GM19023 (cell line): ENCODE measurements around the gene PRKCA.
"Not testable (repeated sequence)": the region's sequence is repeated elsewhere in the genome, so short reads cannot be mapped to it uniquely, and the experiment has no call there.

Experiments used
- ATAC-seq: cut with Tn5 transposase; IDR thresholded peaks from one replicate; pipeline ENCODE4 v1.9.1; 2021; ENCODE audit warnings: mild to moderate bottlenecking, moderate library complexity; ENCODE audit not compliant: unreplicated experiment

The PRKCA gene

DNA sequence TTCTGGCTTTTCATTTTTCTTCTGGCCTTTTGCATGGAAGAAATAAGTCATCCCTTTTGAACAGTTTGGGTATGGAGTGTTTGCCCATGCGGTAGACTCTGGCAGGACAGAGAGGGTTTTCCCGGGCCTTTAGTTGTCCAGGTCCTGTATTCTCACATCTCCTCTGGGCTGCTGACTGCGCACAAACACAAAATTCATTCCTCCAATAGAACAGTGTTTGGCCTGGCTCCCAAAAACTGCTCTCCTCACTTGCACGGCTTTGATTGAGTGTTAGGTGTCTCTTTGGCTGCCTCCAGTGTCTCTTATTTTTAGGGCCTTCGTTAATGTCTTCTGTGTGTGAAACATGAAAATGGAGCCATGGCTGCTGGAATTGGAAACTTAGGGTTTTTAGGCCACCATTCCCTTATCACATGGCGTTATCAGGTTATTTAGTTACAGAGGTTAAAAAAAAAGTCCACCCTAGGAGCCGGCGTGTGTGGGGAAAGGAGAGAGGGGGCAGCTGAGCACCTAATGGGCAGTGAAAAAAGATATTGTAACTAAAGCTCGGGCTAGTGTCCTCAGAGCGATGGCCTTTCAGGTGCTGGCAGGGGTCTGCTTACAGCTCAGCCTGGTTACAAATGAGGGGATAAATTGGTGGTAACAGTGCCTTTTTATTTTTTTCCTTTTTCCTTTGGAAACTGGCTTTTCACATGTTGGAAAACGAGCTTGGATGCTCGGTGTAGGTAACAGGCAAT, 47.3 kb downstream of the PRKCA start:
- no peak for ATAC-seq

DNA sequence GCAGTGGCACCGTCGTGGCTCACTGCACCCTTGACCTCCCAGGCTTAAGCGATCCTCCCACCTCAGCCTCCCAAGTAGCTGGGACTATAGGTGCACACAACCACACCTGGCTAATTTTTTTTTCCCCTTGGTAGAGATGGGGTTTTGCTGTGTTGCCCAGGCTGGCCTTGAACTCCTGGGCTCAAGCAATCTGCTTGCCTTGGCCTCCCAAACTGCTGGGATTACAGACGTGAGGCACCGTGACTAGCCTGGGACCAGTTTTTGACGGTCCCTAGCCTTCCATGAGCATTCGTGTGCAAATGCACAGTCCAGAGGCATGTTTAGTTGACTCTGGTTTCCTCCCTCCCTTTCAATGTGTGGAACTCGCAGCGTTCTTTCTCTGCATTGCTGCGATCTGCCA, 48.2 kb downstream of the PRKCA start:
- ATAC-seq, result not testable (repeated sequence)

DNA sequence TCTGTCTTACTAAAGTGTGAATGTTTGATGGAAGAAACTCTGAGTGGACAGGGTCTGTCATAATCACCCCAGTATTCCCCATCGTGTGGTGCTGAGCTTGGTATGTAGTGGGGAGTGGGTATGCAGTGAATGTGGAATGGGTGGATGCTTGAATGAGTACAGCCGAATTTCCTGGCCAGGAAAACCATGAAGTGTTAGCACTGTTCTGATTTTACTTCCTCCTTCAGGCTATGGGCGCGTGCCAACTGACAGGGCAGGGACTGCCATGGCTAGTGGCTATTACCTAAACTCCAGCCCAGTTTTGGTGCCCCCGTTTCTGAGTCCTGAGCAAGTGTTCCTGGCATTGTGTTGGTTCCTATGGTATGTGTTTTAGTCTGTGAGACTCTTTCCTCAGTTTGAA, 48.6 kb downstream of the PRKCA start:
- no peak for ATAC-seq

DNA sequence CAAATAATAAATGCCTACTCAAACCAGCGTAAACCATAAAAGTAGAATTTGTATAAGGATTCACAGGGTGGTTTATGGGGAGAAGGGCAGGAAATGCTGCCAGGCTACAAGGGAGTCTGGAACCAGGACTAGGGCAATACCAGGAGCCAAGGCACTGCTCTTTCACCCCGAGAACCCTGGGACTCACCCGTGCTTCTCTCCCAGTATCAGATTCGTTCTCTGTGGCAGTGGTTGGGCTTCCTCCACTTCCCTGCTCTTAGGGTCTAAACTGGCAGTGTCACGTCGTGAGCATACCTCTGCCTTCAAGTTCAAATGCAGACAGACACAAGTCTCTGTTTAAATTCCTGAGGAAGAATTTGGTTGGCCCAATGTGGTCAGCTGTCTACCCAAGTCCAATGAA, 49.3 kb downstream of the PRKCA start:
- no peak for ATAC-seq

DNA sequence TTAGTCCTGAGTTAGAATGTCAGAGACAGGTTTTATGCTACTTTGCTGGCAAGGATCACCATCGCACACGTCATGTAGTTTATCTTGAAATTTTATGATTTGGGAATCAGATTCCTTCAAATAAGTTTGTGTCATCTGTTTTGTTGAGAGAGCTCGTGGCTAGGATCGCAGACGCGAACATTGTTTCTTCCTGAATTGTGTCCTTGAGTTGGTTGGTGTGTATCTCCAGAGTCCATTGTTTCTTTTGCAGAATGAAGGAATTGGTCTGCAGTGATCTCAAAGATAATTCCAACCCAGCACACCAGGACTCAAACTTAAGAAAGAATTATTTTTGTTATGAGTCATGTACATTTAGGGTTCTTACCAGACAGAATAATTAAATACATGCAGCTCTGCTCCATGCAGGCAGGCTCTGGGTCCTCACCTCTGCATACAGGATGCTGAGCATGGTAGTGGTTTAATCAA, 51.6 kb downstream of the PRKCA start:
- no peak for ATAC-seq

DNA sequence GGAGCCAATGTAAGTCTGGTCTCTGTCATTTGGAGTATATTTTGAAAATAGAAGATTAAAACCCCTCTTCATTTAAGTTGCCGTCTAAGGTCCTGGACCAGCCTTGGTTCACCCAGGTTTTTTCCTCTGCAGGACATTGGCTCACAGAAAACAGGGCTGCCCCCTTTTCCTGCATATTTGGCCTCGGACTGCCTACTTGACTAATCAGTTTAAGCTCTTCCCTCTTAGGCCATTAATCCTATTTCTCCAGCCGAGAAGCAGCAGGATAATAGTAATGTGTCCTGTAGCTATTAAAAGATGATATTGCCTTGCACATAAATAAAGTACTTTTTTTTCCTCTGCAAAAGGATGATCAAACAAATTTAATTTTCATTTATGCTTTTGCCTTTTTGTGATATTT, 52.1 kb downstream of the PRKCA start:
- ATAC-seq, result no peak

DNA sequence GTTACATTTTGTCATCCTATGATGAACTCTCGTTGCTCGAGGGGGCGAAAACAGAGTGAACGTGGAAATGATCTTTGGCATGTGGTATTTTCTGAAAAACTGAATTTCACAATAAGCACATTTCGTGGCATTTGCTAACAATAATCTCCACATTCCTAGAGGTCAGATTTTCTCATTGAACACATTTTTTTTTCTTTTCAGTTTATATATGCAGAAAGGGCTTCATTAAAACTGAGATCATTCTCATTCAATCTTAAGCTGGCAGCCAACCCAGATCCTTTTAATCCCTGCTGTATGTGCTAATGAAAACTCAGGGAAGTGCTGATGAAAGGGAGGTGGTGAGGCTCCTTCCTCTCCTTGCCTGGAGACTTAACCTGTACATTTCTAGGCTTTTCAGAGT, 52.6 kb downstream of the PRKCA start:
- no peak for ATAC-seq

DNA sequence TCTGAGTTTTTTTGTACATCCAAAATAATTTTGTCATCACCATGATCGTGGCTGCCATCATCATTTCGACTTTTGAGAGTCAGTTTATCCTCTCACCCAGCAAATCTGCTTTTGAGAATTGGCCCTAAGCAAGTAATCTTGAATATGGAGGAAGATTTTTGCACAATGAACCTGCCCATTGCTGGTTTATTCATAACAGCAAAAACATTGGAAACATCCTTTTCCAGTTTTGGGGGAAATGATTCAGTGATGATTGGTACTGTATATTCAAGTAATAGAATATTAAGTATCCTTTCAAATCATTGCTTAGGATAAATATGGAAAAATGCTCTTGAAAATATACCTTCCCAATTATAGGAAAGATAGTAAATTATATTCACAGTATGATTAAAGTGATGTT, 53.1 kb downstream of the PRKCA start:
- no peak for ATAC-seq

DNA sequence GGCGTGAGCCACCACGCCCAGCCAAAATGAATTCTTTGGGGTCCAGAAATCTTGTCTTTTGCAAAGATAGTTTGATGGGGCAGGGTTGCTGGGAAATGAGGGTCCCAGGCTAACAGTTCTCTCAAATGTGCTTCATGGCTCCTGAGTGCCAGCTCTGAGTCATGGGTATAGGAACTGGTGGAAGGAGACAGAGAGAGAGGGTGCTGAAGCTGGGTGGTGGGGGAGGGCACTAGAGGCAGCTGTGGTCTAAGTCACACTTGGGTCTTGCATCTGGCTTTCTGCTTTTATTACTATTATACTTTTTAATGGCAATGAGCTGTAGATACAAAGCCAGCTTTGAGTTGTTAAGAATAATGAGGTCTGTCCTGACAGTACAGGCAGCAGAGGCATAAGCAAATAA, 54.6 kb downstream of the PRKCA start:
- no peak for ATAC-seq

DNA sequence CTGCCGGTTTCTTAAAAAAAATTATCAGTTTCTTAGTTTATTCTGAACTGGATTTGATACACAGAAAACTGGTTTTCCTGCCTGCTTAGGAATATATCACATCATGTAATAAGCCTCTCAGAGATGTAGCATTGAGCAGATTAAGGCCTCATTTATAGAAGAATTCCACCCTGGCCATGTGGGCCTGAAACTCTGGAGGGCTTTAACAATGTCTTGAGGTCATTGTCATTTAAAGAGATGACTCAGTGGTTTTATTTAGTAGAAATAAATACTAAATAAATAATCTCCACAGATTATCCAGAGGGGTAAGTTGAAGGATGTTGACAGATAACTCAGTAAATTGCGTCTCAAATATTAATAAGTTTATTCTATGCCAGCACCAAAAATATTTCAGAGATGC, 56.9 kb downstream of the PRKCA start:
- ATAC-seq, result no peak

DNA sequence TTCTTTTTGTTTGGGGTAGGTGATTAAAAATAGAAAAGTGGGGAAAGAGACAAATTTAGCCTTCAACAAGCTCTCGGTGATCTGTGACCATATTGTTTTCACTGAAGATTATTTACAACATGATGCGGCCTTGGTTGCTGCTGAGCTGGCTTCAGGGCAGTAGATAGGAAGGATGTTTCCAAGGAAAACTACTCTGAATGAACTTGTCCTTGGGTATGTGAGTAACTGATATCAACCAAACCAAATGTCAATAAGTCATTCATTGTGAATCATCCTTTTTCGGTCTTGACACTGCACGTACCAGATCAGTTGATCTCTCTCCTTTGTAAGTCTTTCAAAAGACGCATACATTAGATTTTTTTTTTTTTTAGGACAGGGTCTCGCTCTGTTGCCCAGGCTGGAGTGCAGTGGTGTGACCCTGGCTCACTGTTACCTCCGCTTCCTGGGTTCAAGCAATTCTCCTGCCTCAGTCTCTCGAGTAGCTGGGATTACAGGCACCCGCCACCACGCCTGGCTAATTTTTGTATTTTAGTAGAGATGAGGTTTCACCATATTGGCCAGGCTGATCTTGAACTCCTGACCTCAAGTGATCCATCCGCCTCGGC, 58.6 kb downstream of the PRKCA start:
- ATAC-seq, result not testable (repeated sequence)

DNA sequence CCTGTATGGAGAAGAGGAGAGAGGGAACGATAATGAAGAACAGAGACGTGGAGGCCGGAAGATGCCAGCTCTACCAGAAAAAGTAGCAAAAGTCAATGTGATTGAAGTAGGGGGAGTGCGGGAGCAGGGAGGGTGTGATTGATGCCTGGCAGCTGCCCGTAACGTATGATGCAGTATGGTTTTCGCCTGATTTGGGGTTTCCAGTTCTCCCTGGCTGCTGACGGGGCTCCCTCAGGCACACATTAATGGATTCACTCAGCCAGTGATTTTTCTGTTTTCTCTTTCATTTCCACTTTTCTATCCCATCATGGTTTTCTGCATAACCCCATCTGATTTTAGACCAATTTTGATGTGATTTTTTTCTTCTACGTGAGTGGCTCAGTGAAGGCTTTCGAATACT, 62.1 kb downstream of the PRKCA start:
- ATAC-seq, result no peak

DNA sequence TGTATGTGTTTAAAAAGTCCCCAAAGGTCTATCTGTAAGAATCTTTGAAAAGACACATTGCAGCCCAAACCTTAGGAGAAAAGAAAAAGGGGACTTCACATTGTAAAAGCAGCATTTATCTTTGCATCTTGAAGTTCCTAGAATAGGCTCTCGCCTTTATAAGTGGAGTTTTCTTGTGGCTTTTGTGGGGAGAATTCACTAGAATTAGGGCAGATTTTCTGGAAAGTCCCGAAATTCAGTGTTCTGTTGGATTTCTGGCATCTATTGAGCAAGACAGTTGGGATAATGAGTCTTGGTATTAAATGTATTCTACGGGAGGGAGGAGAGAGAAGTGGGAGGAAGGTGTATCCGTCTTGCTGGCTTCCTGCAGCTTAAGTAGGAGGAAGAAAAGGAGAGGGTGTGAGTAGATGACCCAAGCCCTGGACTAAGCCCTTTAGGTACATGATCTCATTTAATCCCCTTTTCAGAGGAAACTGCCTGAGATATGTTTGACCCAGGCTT, 62.6 kb downstream of the PRKCA start:
- ATAC-seq, result no peak

DNA sequence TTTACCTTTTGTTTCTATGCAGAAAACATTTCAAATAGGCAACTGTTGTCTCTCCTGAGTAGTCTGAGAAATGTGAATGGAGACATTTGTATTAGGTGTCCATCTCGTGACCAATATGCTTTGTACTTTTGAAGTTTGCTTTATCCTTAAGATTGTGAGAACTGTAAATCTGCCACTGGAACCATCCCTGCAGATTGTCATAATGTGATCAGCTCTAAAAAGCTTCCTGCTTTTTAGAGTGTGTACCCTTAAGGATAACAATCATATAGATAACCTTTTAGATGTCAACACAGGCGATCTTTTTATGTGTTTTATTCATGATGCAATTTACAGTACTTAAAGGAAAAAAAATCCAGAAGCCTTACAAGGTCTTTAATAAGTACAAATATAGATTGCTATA, 63.5 kb downstream of the PRKCA start:
- no peak for ATAC-seq

DNA sequence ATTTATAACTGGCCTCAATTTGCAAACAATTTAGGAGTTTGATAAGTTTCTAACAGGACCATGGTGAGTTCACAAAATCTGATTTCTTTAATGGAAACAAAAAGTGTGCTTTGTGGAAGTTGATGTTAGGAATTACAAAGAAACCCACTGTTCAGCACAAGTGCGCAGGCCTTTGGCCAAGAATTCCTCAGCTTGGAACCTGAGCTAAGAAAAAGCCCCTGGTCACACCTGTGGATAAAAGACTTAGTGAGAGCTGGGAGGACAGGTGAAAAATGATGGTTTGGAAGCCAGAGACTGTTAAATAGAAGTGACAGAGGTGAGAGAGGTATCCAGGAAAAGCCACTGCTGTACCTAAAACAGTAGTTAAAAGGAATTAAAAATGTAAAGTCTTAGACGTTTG, 64.7 kb downstream of the PRKCA start:
- ATAC-seq, result no peak

DNA sequence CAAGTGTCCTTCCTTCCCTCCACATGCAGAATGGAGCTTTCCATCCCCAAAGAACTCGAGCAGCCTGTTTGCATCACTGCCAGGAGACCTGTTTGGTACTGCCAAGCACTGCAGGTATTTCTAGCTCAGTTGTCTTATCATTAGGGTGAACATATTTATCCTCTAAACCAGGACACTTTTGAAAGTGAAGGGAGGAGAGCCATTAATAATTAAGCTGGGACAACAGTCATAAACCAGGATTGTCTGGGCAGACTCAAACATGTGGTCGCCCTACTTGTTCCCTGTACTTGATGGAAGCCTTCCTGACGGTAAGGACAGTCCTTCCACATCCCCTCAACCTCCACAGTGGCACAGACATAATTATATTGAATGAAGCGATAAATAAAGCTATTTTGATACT, 67.4 kb downstream of the PRKCA start:
- ATAC-seq, result no peak

DNA sequence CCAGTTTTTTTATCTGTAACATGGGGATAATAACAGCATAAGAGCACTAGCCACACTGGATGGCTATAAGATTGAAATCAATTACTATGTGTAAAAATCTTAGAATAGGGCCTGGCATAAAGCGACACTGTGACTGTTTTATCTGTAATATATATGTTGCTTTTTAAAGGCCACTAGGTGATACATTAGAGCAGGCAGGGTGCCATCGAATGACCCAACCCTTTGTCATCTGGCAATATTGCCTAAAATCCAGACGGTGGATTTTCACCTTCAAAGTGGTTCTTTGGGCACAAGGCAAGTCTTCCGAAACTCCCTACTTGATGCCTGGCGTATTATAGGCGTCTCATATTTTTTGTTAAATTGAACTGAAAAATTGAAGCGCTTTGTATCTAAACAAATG, 69.1 kb downstream of the PRKCA start:
- no peak for ATAC-seq

DNA sequence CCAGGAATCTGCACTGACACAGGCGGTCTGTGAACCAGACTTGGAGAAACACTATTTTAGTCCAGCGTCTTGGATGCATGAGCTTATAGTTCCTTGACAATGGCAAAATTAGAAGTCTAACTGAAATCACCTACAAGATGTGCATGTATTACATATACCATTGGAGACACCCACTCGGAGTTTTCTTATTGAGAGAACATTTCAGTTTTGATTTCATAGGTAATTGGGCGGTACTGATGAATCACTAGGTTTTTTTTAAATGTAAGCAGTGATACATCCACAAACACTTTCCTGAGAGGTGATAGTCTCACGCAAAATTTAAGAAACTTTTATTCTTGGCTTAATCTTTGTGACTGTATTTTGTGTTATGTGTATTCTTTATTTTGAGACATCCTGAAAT, 69.8 kb downstream of the PRKCA start:
- ATAC-seq, result no peak

DNA sequence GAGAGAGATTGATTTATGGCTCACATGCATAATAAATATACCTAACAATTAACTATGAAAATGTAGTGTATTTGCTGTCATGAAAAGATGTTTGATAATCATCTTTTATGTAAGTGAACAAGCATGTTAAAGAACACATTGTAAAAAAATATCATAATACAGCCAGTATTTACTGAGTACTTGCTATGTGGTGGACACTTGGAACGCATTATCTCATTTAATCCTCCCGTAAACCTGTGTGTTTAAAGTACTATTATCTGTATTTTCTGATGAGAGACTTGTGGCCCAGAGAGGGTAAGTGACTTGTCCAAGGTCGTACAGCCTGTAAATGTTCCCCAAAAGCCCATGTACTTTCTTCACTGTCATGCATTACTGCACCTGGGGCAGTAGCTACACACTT, 70.7 kb downstream of the PRKCA start:
- no peak for ATAC-seq

DNA sequence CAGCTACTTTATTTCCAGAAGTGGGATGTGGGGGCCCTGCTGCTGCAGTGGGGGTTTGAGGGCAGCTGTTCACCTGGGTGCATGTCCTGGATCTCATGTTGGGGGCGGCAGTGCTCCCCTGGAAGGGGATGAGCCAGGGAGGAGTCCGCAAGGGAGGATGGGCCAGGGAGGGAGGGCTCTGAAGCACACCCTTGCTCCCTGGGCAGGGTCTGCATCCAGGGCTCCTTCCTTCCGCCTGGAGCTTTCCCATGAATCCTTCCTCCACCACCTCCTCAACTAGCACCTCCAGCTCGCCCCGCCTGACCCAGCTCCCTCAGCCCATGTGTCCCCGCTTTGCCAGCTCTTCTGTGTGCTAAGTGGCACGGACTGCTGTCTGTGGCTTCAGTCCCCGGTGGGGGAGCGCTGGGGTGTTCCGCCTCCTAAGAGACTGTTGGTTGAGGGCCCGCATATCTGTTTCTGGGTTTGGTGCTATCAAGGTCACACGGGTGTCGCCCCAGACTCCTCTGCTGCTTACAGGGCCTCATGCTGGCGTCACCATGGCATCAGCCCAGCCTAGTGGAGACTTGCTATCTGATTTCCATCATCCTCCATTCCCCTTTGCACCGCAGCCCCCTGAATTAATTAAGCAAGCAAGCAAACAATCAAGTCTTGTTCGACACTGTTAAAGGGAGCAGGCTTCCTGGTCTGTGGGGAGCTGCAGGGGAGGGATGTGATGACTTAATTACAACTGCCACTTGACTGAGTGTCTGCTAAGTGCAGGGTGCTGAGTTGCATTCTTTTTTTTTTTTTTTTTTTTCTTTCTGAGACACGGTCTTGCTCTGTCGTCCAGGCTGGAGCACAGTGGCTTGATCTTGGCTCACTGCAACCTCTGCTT, 71.8 kb downstream of the PRKCA start:
- ATAC-seq, result no peak

DNA sequence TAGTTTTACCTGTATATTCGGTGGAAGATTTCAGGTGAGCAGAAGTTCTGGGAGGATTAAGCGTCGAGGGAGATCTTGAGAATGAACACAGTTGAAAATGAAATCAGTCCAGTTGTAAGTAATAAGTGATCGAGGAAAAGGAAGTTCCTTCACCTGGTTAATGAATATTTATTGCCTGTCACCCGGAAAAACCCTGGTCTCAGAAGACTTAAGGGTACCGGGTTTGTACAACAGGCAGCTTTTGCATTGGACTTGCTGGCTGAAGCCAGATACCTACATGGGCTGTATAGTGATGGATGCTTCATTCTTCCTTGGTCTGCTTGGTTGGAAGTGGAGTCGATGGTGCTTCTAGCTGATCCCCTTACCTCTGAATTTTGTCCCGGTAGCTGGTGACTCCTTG, 72.7 kb downstream of the PRKCA start:
- ATAC-seq, result no peak

DNA sequence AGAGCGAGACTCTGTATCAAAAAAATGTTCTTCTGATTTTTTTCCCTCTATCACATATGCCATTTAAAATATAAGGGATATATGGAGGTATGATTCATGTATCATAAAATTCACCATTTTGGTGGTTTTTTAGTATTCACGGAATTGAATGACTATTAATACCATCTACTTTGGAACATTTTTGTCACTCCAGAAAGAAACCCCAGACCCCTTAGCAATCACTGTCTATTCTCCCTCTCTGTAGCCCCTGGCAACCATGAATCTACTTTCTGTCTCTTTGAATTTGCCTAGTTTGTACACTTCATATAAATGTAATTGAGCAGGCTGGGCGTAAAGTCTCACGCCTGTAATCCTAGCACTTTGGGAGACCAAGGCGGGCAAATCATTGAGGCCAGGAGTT, 75.9 kb downstream of the PRKCA start:
- ATAC-seq, result no peak
